Activated CD8-positive, alpha-beta memory T cell treated with anti-CD3 and anti-CD28 coated beads, Interleukin-2, amount 50 U/mL, for 48 hours (primary cell): ENCODE measurements around the gene TUFT1.
"Not testable (repeated sequence)": the region's sequence is repeated elsewhere in the genome, so short reads cannot be mapped to it uniquely, and the experiment has no call there.

Source experiments
- DNase-seq: peaks from one replicate; pipeline ENCODE4 v3.0.0-alpha.2; 2020

The TUFT1 gene

DNA sequence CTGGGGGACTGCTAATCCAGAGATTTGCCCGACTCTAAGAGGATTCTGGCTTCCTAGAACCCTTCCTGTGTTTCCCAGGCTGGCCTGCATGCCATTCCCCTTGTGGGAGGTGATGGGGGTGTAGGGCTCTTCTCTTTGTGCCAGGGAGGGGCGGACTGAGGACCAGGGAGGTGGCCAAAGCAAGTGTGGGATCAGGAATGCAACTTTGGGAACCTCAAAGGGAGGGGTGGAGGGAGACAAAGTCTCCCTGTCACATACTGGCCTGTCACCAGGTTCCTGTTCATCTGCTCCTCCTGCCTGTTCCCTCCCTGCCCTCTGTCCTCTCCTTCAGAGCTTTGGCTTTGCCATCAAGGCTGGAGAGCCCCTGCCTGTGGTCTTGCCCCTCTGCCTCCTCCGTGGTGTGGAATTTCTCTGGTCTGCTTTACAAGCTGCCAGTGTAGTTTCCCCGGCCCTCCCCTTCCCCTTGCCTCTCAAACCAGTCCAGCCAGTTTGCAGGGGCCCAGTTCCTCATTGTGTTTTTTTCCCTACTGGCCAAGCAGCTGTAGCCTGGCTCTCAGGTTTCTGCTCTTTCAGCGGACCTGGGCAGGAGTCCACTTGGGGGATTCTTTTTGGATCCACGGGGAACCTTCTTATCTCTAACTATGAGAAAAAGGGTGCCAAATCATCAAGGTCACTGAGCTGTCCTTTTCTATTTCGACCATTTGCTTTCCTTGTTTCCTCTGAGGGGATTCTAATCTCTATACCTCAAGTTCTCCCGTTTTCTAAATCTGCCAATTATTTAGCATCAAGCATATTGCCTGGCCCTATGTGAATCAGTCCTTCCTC lies 27.1 kb upstream of the TUFT1 start:
- DNase-seq = no peak

DNA sequence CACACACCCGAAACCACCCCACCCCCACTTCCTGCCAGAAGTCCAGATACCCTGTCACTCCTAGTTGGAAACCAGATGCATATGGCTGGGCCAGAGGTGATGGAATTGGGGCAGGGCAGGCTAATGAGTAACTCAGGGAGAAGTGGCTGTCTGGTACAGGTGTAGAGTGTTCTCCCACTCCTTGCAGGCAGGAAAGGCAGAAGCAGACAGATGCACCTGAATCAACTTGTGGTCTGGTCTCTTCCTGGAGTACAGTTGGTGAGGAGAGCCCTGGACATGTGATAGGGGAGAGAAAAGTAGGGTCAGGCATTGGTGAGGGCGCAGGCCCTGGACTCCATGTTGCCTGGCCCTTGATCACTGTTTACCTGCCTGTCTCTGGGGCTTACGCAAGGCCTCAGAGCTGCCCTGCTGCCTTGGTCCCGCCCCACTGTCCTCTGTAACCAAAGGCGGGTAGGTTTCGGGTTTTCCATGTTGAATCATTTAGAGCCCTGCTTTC lies 26.4 kb upstream of the TUFT1 start:
- DNase-seq = no peak

DNA sequence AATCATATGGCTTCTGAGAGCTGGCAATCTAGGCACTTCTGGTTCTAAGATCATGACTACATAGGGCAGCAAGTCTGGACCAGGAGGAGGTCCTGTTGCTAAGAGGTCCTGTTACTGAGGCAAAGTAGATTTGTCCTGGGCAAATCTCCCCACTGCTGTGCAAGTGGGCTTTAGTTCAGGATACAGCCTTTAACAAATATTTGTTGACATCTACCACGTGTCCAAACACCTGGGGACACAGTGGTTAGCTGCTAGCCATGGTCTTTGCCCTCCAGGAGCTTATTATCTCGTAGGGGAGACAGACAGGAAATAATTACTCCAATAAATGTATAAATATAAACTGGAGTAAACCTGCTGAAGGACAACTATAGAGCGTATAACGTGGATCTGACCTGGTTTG lies 25.7 kb upstream of the TUFT1 start:
- no peak for DNase-seq

DNA sequence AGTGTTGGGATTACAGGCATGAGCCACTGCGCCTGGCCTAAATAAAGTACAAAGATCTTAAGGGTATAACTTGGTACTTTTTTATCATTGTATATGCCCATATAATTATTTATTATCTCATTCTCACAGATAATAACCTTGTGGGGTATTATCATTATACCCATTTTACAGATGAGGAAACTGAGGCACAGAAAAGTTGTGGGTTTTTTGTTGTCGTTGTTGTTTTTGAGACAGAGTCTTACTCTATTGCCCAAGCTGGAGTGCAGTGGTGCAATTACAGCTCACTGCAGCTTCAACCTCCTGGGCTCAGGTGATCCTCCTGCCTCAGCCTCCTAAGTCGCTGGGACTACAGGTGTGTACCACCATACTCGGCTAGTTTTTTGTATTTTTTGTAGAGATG lies 24.8 kb upstream of the TUFT1 start:
- DNase-seq = no peak

DNA sequence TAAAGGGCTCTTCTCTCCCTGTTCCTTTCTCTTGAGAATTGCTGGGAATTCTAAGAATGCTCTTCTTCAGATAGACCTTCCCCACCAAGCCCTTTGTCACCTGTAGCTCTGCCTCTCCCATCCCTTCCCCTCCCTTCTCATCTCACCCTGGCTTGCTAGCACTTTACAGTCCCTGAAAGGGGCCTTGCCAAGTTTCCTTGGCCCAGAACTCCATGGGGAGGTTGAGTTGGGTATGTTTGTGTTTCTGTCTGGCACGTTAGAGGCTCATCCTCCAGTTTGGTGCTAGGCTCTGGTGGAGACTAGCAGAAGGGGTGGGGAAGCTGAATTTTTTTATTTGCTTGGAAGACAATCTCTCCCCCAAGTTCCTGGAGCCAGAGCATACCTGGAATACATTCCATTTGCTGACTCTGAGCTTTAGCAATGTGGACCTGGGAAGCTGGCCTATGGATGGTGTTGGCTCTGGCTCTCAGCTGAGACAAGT lies 24.0 kb upstream of the TUFT1 start:
- DNase-seq = no peak

DNA sequence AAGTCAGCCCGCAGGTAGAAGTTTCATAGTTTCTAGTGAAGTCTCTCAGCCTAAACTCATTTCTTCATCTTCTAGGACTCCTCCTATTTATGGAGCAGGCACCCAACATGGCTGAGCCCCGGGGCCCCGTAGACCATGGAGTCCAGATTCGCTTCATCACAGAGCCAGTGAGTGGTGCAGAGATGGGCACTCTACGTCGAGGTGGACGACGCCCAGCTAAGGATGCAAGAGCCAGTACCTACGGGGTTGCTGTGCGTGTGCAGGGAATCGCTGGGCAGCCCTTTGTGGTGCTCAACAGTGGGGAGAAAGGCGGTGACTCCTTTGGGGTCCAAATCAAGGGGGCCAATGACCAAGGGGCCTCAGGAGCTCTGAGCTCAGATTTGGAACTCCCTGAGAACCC lies 21.7 kb upstream of the TUFT1 start:
- DNase-seq = no peak

DNA sequence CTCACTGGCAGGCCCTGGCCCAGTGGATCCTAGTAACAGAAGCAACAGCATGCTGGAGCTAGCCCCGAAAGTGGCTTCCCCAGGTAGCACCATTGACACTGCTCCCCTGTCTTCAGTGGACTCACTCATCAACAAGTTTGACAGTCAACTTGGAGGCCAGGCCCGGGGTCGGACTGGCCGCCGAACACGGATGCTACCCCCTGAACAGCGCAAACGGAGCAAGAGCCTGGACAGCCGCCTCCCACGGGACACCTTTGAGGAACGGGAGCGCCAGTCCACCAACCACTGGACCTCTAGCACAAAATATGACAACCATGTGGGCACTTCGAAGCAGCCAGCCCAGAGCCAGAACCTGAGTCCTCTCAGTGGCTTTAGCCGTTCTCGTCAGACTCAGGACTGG lies 21.2 kb upstream of the TUFT1 start:
- no peak for DNase-seq

DNA sequence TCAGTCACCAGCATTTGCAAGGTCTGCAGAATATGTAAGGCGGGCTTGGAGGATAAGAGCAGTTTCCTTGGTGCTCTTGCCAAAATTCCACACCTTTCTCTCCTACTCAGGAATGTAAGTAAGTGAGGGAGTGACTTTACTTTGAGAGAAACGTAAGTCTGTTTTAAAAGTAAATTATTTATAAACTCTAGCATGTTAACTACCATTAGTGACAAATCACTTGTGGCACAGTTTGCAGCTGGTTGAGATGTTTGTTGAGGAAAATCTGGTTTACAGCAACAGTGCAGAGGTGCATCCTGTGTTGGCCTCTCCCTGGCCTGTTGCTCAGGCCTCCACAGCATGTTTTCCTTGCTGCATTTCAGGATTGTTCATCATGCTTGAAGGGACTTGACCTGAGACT lies 20.4 kb upstream of the TUFT1 start:
- no peak for DNase-seq

DNA sequence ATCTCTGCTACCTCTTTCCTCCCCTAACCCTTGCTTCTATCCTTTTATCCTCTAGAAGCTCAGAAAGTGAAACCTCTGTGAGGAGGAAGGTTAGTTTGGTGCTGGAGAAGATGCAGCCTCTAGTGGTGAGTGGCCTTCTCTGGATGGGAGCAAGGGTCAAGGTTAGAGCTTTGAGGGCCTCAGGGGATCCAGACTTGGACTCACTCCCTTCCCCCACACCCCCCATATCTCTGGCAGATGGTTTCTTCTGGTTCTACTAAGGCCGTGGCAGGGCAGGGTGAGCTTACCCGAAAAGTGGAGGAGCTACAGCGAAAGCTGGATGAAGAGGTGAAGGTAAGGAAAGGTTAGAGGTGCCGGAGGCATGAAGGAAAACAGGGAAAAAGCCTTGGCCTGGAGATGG lies 19.8 kb upstream of the TUFT1 start:
- no peak for DNase-seq

DNA sequence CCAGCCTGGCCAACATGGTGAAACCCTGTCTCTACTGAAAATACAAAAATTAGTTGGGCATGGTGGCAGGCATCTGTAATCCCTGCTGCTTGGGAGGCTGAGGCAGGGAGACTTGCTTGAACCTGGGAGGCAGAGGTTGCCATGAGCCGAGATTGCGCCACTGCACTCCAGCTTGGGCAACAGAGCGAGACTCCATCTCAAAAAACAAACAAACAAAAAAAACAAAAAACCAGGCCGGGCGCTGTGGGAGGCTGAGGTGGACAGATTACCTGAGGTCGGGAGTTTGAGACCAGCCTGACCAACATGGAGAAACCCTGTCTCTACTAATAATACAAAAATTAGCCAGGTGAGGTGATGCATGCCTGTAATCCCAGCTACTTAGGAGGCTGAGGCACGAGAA lies 17.7 kb upstream of the TUFT1 start:
- DNase-seq = not testable (repeated sequence)

DNA sequence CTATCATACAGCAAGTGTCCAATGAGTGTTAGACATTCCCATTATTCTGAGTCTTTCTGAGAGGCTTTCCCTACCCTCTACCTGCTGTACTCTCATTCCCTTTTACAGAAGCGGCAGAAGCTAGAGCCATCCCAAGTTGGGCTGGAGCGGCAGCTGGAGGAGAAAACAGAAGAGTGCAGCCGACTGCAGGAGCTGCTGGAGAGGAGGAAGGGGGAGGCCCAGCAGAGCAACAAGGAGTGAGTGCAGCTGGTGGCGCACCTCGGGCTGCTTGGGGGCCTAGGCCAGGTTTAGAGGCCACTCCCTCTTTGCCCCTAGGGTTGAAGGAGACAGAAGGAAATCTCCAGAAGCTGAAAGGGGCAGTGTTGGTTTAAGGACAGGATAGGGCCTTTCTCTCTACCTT lies 16.8 kb upstream of the TUFT1 start:
- no peak for DNase-seq

DNA sequence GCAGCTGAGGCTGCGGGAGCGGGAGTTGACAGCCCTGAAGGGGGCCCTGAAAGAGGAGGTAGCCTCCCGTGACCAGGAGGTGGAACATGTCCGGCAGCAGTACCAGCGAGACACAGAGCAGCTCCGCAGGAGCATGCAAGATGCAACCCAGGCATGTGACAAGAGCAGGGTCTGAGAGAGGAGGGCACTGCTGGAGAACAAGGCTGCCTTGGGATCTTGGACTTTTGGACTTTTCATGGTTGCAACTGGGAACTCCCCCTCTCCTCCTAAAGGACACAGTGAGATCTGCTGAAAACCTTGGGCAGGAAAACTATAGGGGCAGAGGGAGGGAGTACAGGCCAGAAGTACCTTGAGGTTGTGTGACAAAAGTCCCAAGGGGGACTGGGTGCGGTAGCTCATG lies 15.4 kb upstream of the TUFT1 start:
- no peak for DNase-seq

DNA sequence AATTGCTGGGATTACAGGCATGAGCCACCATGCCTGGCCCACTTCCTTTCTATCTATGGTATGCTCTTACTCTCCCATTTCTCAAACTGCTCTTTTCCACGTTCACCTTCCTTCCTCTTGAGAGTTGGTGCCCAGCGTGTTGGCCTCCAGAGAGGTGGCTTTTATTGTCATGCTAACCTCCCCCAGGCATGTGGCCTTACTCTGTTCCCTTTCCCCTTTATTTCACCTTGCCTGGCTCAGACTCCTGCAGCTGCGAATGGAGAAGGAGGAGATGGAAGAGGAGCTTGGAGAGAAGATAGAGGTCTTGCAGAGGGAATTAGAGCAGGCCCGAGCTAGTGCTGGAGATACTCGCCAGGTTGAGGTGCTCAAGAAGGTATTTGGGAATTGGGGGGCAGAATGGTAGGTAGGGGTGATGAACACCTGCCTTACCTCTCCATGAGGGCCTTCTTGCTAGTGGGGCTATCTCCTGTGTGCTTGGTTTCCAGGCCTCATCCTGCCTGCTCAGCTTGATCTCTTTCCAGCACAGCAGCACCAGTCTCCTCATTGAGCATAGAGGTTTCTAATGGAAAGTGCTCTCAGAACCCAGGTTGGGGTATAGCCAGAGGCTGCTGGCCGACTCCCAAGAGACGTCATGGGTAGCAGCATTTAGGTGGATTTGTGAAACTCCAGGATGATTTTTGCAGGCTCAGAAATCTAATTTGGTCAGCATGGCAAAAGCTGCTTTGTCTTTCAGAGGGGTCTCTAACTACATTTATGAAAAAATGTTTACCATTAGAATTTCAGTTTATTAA lies 13.2 kb upstream of the TUFT1 start:
- no peak for DNase-seq

DNA sequence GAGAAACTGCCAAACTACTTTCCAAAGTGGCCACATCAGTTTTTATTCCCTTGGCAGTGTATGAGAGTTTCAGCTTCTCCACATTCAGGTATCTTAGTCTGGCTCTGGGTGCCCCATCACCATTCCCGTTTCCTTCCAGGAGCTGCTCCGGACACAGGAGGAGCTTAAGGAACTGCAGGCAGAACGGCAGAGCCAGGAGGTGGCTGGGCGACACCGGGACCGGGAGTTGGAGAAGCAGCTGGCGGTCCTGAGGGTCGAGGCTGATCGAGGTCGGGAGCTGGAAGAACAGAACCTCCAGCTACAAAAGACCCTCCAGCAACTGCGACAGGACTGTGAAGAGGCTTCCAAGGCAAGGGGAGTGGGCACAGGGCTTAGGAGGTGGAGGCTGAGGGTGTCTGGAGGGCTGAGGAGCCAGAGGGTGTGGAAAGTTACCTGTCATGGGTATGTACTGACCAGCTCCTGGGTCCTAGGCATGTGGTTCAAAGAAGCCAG lies 10.9 kb upstream of the TUFT1 start:
- no peak for DNase-seq

DNA sequence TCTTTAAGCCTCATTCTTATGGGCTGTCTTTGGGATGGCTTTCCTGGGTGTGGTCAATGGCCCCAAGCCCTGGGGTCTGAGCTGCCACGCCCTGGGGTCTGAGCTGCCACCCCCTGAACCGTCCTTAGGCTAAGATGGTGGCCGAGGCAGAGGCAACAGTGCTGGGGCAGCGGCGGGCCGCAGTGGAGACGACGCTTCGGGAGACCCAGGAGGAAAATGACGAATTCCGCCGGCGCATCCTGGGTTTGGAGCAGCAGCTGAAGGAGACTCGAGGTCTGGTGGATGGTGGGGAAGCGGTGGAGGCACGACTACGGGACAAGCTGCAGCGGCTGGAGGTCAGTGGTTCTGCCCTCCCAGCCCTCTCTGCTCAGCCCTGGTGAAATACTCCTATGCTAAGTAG lies 10.3 kb upstream of the TUFT1 start:
- DNase-seq = no peak

DNA sequence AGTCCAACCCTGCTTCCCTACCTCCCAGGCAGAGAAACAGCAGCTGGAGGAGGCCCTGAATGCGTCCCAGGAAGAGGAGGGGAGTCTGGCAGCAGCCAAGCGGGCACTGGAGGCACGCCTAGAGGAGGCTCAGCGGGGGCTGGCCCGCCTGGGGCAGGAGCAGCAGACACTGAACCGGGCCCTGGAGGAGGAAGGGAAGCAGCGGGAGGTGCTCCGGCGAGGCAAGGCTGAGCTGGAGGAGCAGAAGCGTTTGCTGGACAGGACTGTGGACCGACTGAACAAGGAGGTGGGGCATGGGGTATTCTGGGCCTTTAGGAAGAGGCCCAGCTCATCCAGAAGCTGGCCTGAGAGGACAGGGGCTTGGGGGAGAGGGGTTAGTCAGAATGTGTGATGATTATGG lies 9.6 kb upstream of the TUFT1 start:
- no peak for DNase-seq

DNA sequence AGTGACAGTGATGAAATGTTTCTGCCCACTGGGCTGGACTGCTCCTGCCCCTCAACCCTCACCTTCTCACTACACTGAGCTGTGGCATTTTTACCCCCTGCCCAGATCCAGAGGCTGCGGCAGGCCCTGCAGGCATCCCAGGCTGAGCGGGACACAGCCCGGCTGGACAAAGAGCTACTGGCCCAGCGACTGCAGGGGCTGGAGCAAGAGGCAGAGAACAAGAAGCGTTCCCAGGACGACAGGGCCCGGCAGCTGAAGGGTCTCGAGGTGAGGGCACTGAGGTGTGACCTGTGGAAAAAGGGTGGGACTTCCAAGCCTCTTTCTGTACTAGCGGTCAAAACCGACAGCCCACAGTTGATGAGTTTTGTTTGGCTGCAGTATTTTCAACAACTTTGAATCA lies 6.2 kb upstream of the TUFT1 start:
- DNase-seq = no peak

DNA sequence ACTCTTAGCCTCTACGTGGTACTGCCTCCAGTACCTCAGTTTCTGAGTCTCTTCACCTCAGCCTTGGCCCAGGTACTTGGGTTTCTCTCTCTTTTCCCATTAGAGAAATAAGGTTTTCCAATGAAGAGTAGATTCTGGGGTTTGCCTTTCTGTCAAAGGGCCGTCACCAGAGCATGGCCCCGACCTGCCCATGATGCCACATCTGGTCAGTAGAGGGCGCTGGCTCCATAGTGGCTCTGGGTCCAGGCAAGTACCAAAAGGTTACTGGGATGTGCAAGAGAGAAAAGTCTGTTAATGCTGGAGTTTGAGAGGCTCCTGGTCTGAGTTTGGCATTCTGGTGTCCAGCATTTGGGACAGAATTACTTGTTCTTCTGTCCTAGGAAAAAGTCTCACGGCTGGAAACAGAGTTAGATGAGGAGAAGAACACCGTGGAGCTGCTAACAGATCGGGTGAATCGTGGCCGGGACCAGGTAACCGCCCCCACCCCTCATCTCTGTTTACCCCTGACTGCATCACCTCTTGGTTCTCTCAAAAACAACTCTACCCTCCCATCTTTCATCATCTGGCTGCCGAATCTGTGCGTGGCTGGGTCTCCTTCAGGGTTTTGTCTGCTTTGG lies 5.3 kb upstream of the TUFT1 start:
- DNase-seq = peak; percentile 91

DNA sequence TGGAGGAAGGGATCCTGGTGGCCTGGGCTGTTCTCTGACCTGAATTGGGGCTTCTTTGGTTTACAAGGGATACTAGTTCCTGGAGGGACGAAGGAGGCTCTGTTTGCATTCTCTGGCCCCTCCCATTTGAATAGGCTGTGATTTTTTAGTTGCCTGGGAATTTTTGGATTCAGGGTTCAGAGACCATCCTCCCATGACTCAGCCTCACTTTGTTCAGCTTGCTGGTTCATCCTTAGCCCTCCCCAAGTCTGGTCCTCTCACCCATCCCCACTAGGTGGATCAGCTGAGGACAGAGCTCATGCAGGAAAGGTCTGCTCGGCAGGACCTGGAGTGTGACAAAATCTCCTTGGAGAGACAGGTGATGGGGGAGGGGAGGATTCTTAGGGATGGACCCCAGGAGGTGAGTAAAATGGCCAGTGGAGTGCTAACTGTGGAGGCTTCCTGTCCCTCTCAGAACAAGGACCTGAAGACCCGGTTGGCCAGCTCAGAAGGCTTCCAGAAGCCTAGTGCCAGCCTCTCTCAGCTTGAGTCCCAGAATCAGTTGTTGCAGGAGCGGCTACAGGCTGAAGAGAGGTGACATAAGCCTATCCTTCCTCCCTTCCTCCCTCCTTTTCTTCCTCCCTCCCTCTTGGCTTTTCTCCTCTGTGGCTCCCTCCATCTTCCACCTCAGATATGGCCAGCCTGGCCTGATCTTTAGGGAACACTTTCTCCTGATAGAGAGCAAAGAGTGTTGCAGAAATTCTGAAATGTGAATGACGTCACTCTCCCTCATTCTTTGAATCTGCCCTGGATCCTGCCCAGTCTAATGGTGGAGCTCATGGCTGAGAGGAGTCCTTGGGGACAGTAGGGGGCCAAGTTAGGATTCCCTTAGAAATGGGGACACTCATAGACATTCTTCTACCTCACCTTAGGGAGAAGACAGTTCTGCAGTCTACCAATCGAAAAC lies 4.5 kb upstream of the TUFT1 start:
- DNase-seq = no peak

DNA sequence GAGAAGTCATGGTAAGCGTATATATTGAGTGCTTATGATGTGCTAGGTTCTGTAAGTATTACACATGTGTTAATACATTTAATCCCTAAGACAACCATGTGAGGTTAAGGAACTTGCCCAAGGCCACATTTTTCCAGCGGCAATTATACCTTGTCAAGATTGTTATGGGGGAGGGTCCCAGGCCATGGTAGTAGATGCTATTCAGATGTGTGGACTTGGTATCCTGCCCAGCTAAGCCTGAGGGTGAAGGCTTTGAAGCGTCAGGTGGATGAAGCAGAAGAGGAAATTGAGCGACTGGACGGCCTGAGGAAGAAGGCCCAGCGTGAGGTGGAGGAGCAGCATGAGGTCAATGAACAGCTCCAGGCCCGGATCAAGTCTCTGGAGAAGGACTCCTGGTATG lies 3.6 kb upstream of the TUFT1 start:
- DNase-seq = no peak

DNA sequence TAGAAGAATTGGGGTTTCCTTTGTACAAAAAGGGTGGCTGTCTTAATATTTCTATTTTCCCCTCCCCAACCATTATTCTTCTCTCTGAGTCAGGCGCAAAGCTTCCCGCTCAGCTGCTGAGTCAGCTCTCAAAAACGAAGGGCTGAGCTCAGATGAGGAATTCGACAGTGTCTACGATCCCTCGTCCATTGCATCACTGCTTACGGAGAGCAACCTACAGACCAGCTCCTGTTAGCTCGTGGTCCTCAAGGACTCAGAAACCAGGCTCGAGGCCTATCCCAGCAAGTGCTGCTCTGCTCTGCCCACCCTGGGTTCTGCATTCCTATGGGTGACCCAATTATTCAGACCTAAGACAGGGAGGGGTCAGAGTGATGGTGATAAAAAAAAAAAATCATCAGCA lies 3.0 kb upstream of the TUFT1 start:
- DNase-seq = no peak

DNA sequence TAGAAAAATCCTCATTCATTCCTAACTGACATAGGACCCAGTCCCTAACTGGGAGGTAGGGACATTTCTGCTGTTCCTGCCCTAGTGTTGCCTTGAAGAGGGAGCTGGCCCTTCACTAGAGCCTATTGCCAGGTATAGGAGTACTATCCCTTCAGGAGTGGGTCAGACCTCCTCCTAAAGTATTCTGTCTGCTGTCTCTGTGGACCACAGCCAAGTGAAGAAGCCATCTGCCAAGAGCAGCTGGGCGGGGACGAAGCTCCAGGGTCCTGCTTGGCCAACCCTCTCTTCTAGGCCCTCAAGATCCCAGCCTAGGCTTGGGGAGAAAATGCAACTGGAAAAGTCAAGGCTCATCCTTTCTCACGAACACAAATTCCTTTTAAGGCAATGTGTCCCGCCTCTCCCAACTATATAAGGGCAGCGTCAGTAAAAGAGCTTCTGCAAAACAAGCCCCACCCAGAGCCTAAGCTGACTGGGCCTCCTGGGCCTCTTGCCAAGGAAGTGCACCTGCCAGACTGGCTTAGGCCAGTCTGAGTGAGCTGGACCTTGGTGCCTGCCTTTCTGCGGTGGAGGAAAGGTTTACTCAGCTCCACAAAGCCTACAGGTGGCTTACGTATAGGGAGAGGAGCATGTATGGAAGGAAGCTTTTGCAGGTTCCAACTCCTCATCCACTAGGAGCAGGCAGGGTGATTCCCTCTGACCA lies 638 bp upstream of the TUFT1 start:
- DNase-seq = peak; percentile 58
